DND-41 (cell line): ENCODE measurements around the gene LYZL1.
"Not testable (repeated sequence)": the region's sequence is repeated elsewhere in the genome, so short reads cannot be mapped to it uniquely, and the experiment has no call there.

Source experiments
- ATAC-seq: fragments of 200-7000 bp; cut with Tn5 transposase; 3 replicates; pipeline ENCODE4 v1.9.1; 2021; ENCODE audit warnings: low read depth; ENCODE audit not compliant: insufficient read depth
- DNase-seq: peaks from one replicate; pipeline ENCODE4 v3.0.0-alpha.2; 2020
- H2AFZ ChIP-seq: 2 replicates; pipeline ENCODE4 v1.6.0; 2012; ENCODE audit warnings: low read depth, low read length
- H3K27ac ChIP-seq: 2 replicates; pipeline ENCODE4 v1.5.1; 2012; ENCODE audit warnings: low read length, inconsistent platforms
- H3K27me3 ChIP-seq: fragments of 200-600 bp; sonication (generic); 2 replicates; pipeline ENCODE4 v1.6.0; 2012; ENCODE audit warnings: low read length, mild to moderate bottlenecking, inconsistent platforms; ENCODE audit not compliant: insufficient read depth, poor library complexity
- H3K36me3 ChIP-seq: 2 replicates; pipeline ENCODE4 v1.5.1; 2012; ENCODE audit warnings: low read length, inconsistent platforms; ENCODE audit not compliant: insufficient read depth
- H3K4me1 ChIP-seq: 2 replicates; pipeline ENCODE4 v1.5.1; 2012; ENCODE audit warnings: mild to moderate bottlenecking, low read length; ENCODE audit not compliant: insufficient read depth
- H3K4me2 ChIP-seq: 2 replicates; pipeline ENCODE4 v1.6.0; 2012; ENCODE audit warnings: mild to moderate bottlenecking, moderate library complexity, low read length, inconsistent platforms; ENCODE audit not compliant: insufficient read depth
- H3K4me3 ChIP-seq, 2 experiments: fragments of 200-600 bp in 1 of 2; shearing (Covaris generic) in 1 of 2; 2 replicates each; pipeline ENCODE4 v1.5.1; 2012 to 2016; ENCODE audit warnings: inconsistent platforms in 2 of 2, low read length in 2 of 2, mild to moderate bottlenecking in 2 of 2, low read depth in 1 of 2, moderate library complexity in 1 of 2
- H3K79me2 ChIP-seq: 2 replicates; pipeline ENCODE4 v1.6.0; 2012; ENCODE audit warnings: low read length, inconsistent platforms; ENCODE audit not compliant: insufficient read depth
- H3K9ac ChIP-seq: 2 replicates; pipeline ENCODE4 v1.6.0; 2012; ENCODE audit warnings: low read depth, mild to moderate bottlenecking, inconsistent platforms, low read length, moderate library complexity
- H3K9me3 ChIP-seq: 2 replicates; pipeline ENCODE4 v1.5.1; 2012; ENCODE audit warnings: low read length, moderate library complexity, mild to moderate bottlenecking, inconsistent platforms; ENCODE audit not compliant: insufficient read depth, severe bottlenecking
- H4K20me1 ChIP-seq: 2 replicates; pipeline ENCODE4 v1.6.0; 2012; ENCODE audit warnings: low read length; ENCODE audit not compliant: insufficient read depth
- CTCF ChIP-seq: IDR thresholded peaks from 2 replicates; pipeline ENCODE4 v1.5.1; 2012; ENCODE audit warnings: borderline replicate concordance, low read length, moderate library complexity, mild to moderate bottlenecking; ENCODE audit not compliant: poor library complexity, severe bottlenecking; ENCODE audit errors: extremely low read depth
- EZH2 ChIP-seq: IDR thresholded peaks from 3 replicates; pipeline ENCODE4 v1.6.1; 2012; ENCODE audit warnings: borderline replicate concordance, low read depth, mild to moderate bottlenecking, moderate library complexity, low read length, inconsistent platforms; ENCODE audit not compliant: severe bottlenecking

The LYZL1 gene

GRCh38 chr10:29319205-29319781 lies 30.4 kb downstream of the LYZL1 start:
- no peak overlapping the region for H2AFZ ChIP-seq
- DNase-seq (no peak), ATAC-seq (no peak)
- H3K36me3 ChIP-seq = no peaks in the 10 kb centered on the region
- no peak overlapping the region for H3K4me2 ChIP-seq
- no peaks in the 10 kb centered on the region; the same call in 1 of the 2 replicates for H4K20me1 ChIP-seq
- H3K9me3 ChIP-seq = no peaks in the 10 kb centered on the region
- TF ChIP-seq CTCF (no peak), EZH2 (no peak)
- no peak overlapping the region for H3K9ac ChIP-seq
- peaks cover 5% of the 10 kb centered on the region for H3K27me3 ChIP-seq
- H3K4me3 ChIP-seq = no peak overlapping the region
- no peak overlapping the region for H3K27ac ChIP-seq
- no peaks in the 10 kb centered on the region for H3K4me1 ChIP-seq
- no peaks in the 10 kb centered on the region for H3K79me2 ChIP-seq

- DNase-seq, H2AFZ ChIP-seq, ATAC-seq, H3K9ac ChIP-seq, H3K4me1 ChIP-seq, H3K9me3 ChIP-seq, H3K4me2 ChIP-seq, H3K4me3 ChIP-seq, H3K27ac ChIP-seq, H4K20me1 ChIP-seq, H3K27me3 ChIP-seq, H3K79me2 ChIP-seq, H3K36me3 ChIP-seq: not testable (repeated sequence)
Observed at GRCh38 chr10:29320680-29321121, 31.8 kb downstream of the LYZL1 start.

GRCh38 chr10:29321656-29322055 lies 32.8 kb downstream of the LYZL1 start:
- Histone ChIP-seq H4K20me1 (no peaks in the 10 kb centered on the region; the same call in 1 of the 2 replicates), H3K4me3 (no peak overlapping the region), H3K4me2 (no peak overlapping the region), H3K9me3 (no peaks in the 10 kb centered on the region), H3K79me2 (no peaks in the 10 kb centered on the region), H3K4me1 (no peaks in the 10 kb centered on the region), H3K9ac (no peak overlapping the region), H2AFZ (no peak overlapping the region), H3K27ac (no peak overlapping the region), H3K27me3 (peaks cover 2% of the 10 kb centered on the region), H3K36me3 (no peaks in the 10 kb centered on the region)
- ATAC-seq (no peak), DNase-seq (no peak)
- TF ChIP-seq CTCF = no peak
- TF ChIP-seq EZH2 = no peak

GRCh38 chr10:29322918-29323317 lies 34.0 kb downstream of the LYZL1 start:
- no peak overlapping the region for H2AFZ ChIP-seq
- DNase-seq (no peak), ATAC-seq (no peak)
- no peak overlapping the region for H3K27ac ChIP-seq
- no peaks in the 10 kb centered on the region for H3K4me1 ChIP-seq
- no peaks in the 10 kb centered on the region for H4K20me1 ChIP-seq
- no peak overlapping the region for H3K4me3 ChIP-seq
- H3K9me3 ChIP-seq = no peaks in the 10 kb centered on the region
- TF ChIP-seq CTCF = no peak
- no peak for TF ChIP-seq EZH2
- no peaks in the 10 kb centered on the region for H3K79me2 ChIP-seq
- no peak overlapping the region for H3K4me2 ChIP-seq
- peaks cover 2% of the 10 kb centered on the region for H3K27me3 ChIP-seq
- no peaks in the 10 kb centered on the region for H3K36me3 ChIP-seq
- no peak overlapping the region for H3K9ac ChIP-seq
